Astrocyte (in vitro differentiated cells and primary cell): Measurements from ENCODE around the gene TRIM15.
"Not testable (repeated sequence)": the region's sequence is repeated elsewhere in the genome, so short reads cannot be mapped to it uniquely, and the experiment has no call there.

ENCODE experiments used
- EZH2 ChIP-seq: IDR thresholded peaks from 2 replicates; pipeline ENCODE4 v1.6.1; 2012; ENCODE audit warnings: mild to moderate bottlenecking, low read length, inconsistent platforms; ENCODE audit not compliant: insufficient read depth
- TF ChIP-seq, protein P1 (sequence below): IDR thresholded peaks from 2 replicates; pipeline ENCODE4 v1.5.1; 2011; ENCODE audit warnings: low read depth, mild to moderate bottlenecking, inconsistent platforms, low read length, moderate library complexity; ENCODE audit not compliant: insufficient read depth

DNA sequence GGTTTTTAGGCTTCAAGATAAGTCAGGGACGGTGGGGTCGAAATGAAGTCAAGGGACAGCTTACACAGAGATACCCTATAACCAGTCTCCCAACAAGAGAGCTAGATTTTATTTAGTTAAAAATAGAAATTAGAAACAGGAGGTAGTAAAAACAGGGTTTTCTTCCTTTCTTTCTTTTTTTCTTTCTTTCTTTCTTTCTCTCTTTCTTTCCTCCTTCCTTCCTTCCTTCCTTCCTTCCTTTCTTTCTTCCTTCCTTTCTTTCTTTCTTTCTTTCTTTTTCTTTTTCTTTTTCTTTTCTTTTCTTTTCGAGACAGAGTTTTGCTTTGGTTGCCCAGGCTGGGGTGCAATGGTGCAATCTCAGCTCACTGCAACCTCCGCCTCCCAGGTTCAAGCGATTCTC is 44.7 kb upstream of the TRIM15 start:
- TF ChIP-seq, protein P1, sequence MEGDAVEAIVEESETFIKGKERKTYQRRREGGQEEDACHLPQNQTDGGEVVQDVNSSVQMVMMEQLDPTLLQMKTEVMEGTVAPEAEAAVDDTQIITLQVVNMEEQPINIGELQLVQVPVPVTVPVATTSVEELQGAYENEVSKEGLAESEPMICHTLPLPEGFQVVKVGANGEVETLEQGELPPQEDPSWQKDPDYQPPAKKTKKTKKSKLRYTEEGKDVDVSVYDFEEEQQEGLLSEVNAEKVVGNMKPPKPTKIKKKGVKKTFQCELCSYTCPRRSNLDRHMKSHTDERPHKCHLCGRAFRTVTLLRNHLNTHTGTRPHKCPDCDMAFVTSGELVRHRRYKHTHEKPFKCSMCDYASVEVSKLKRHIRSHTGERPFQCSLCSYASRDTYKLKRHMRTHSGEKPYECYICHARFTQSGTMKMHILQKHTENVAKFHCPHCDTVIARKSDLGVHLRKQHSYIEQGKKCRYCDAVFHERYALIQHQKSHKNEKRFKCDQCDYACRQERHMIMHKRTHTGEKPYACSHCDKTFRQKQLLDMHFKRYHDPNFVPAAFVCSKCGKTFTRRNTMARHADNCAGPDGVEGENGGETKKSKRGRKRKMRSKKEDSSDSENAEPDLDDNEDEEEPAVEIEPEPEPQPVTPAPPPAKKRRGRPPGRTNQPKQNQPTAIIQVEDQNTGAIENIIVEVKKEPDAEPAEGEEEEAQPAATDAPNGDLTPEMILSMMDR: not testable (repeated sequence)
- TF ChIP-seq EZH2: not testable (repeated sequence)
